Activated CD8-positive, alpha-beta T cell treated with anti-CD3 and anti-CD28 coated beads for 36 hours (primary cell): ENCODE results near the gene BRINP2. TPM values are rescaled to one million over a fixed set of nuclear protein-coding genes. Genes with fewer than 3 reads are reported as not detected.

Experiments used
- ATAC-seq: fragments of 200-7000 bp; cut with Tn5 transposase; one replicate; pipeline ENCODE4 v1.10.0; 2021; ENCODE audit warnings: mild to moderate bottlenecking, moderate library complexity
- CTCF ChIA-PET: fragments of 350-600 bp; sonication (Branson Sonifier 250); formaldehyde crosslinking; loops from one replicate; lab custom pipeline; 2021; ENCODE audit warnings: antibody characterized with exemption; lab: Charles Lee
- POLR2A ChIA-PET: fragments of 350-600 bp; sonication (Branson Sonifier 250); formaldehyde crosslinking; loops from one replicate; lab custom pipeline; 2021; ENCODE audit warnings: antibody characterized with exemption; lab: Charles Lee
- DNase-seq: peaks from one replicate; pipeline ENCODE4 v3.0.0-alpha.2; 2020
- H3K27ac Mint-ChIP-seq: one replicate; pipeline ENCODE4 v1.8.0; 2021; ENCODE audit warnings: mild to moderate bottlenecking, mixed read lengths
- H3K27me3 Mint-ChIP-seq: one replicate; pipeline ENCODE4 v1.8.0; 2021; ENCODE audit warnings: mixed read lengths
- H3K36me3 Mint-ChIP-seq: one replicate; pipeline ENCODE4 v1.8.0; 2021; ENCODE audit warnings: low read depth, mixed read lengths
- H3K4me1 Mint-ChIP-seq: one replicate; pipeline ENCODE4 v1.8.0; 2021; ENCODE audit warnings: low read depth, mixed read lengths
- H3K4me3 Mint-ChIP-seq: one replicate; pipeline ENCODE4 v1.8.0; 2021; ENCODE audit warnings: mild to moderate bottlenecking, moderate library complexity, mixed read lengths
- H3K9me3 Mint-ChIP-seq: one replicate; pipeline ENCODE4 v1.8.0; 2021; ENCODE audit warnings: mixed read lengths
- intact Hi-C: fragments of 100-400 bp; cut with micrococcal nuclease; formaldehyde crosslinking; loops from one replicate; pipeline ENCODE4 v1.10.0; 2022
- total RNA-seq, 2 experiments: library from RNA; stranded (reverse); gene quantifications; one replicate each; pipeline ENCODE4 v1.2.3, GENCODE V29; 2021
- TF ChIP-seq, protein P1 (sequence below): fragments of 200-600 bp; IDR thresholded peaks from one replicate; pipeline ENCODE4 v1.8.0; 2022; ENCODE audit warnings: antibody characterized with exemption, mild to moderate bottlenecking

BRINP2 gene
- total RNA-seq, 2 experiments from 2014 or later: not detected

DNA sequence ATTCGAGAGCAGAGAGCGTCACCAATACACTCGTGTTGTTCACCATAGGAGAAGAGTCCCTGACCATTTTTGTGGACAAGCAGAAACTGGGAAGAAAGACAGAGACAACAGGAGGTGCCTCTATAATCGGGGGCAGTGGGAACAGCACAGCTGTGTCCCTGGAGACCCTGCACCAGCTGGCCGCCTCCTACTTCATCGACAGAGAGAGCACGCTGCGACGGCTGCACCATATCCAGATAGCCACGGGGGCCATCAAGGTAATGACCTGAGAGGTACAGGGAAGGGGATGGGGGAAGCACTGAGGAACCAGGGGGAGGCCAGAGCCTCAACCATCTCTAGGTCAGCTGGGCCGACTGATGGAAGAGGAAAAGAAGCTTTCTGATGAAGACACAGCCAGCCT is 86.4 kb downstream of the BRINP2 start:
- no peaks in the 10 kb centered on the region for H3K36me3 Mint-ChIP-seq
- intact Hi-C loops: no loop called here

DNA sequence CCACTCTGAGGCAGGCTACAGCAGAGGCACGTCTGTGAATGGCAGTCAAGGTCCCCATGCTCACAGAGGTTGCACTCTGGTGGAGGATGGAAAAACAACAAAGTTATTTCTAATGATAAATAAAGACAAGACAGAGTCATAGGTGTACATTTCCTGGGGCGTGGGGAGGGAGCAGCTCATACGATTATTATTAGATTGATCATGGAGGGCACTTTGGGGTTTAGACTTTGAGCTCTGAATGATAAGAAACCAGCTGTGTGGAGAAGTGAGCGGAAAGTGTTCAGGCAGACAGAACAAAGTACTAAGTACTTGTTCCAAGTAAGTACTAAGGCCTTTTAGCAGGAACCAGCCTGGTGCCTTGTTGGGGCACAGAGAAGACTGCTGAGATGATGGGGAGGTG is 86.8 kb downstream of the BRINP2 start:
- ChIA-PET CTCF (no interaction called here), POLR2A (no interaction called here)
- Mint-ChIP-seq H3K4me1 (no peaks in the 10 kb centered on the region), H3K27me3 (no peaks in the 10 kb centered on the region), H3K36me3 (no peaks in the 10 kb centered on the region), H3K9me3 (no peaks in the 10 kb centered on the region), H3K27ac (no peak overlapping the region), H3K4me3 (no peak overlapping the region)
- ATAC-seq (no peak), DNase-seq (no peak)
- intact Hi-C loops: no loop called here
- TF ChIP-seq, protein P1, sequence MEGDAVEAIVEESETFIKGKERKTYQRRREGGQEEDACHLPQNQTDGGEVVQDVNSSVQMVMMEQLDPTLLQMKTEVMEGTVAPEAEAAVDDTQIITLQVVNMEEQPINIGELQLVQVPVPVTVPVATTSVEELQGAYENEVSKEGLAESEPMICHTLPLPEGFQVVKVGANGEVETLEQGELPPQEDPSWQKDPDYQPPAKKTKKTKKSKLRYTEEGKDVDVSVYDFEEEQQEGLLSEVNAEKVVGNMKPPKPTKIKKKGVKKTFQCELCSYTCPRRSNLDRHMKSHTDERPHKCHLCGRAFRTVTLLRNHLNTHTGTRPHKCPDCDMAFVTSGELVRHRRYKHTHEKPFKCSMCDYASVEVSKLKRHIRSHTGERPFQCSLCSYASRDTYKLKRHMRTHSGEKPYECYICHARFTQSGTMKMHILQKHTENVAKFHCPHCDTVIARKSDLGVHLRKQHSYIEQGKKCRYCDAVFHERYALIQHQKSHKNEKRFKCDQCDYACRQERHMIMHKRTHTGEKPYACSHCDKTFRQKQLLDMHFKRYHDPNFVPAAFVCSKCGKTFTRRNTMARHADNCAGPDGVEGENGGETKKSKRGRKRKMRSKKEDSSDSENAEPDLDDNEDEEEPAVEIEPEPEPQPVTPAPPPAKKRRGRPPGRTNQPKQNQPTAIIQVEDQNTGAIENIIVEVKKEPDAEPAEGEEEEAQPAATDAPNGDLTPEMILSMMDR: no peak

More for the DNA sequence above, 86.4 kb downstream of the BRINP2 start:
- CTCF ChIA-PET: interaction anchor here (0.7 kb wide), 1 partner anchor 19 kb away, joined by 3 read pairs; no protein-coding TSS in a partner anchor
- Mint-ChIP-seq H3K4me3 (no peak overlapping the region), H3K9me3 (no peaks in the 10 kb centered on the region), H3K27ac (no peak overlapping the region), H3K27me3 (no peaks in the 10 kb centered on the region), H3K4me1 (no peaks in the 10 kb centered on the region)
- no peak for DNase-seq
- POLR2A ChIA-PET: no interaction called here
- TF ChIP-seq, protein P1: no peak
- ATAC-seq: no peak

DNA sequence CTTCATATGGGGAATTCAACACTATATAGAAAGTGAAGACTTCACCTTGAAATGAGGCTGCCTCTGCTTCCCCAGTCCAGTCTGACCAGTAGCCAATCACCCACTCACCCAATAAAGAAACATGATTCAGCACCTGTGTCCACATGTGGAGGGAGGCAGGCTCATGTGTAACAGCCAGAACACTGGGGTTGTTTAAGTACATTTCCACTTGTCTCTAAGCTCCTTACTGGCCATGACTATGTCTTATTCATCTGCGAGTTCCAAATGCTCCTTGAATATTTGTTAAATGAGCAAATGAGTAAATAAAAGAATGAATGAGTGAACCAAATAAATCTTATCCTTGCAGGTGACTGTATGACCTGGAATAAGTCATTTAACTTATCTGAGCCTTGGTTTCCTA is 100.1 kb downstream of the BRINP2 start:
- intact Hi-C loops: no loop called here
- ATAC-seq (no peak), DNase-seq (no peak)
- Mint-ChIP-seq H3K9me3 (peaks cover 2% of the 10 kb centered on the region), H3K4me3 (no peak overlapping the region), H3K27me3 (no peaks in the 10 kb centered on the region), H3K36me3 (no peaks in the 10 kb centered on the region), H3K27ac (no peak overlapping the region), H3K4me1 (no peaks in the 10 kb centered on the region)
- TF ChIP-seq, protein P1: no peak
- ChIA-PET POLR2A (no interaction called here), CTCF (no interaction called here)

DNA sequence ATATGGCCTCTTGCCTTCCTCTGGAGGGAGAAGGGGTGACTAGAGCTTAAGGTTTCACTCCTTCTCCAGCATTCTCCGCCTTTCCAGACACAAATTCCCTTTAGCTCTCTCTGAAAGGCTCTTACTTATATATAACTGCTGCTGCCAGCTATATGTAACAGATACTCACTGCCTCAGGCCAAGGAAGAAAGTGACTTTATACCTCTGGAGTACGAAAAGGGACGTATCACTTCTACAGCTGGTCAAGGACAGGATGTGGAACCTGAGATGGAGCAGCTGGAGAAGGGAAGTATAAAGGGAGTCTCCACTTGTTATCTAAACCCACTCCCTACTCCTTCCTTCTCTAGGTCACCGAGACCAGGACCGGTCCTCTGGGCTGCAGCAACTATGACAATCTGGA is 102.4 kb downstream of the BRINP2 start:
- intact Hi-C loops: no loop called here
- H3K9me3 Mint-ChIP-seq: no peaks in the 10 kb centered on the region
- no peaks in the 10 kb centered on the region for H3K27me3 Mint-ChIP-seq
- ChIA-PET CTCF (no interaction called here), POLR2A (no interaction called here)
- TF ChIP-seq, protein P1: no peak
- DNase-seq (no peak), ATAC-seq (no peak)
- no peak overlapping the region for H3K4me3 Mint-ChIP-seq
- no peaks in the 10 kb centered on the region for H3K4me1 Mint-ChIP-seq
- no peaks in the 10 kb centered on the region for H3K36me3 Mint-ChIP-seq
- H3K27ac Mint-ChIP-seq: no peak overlapping the region

DNA sequence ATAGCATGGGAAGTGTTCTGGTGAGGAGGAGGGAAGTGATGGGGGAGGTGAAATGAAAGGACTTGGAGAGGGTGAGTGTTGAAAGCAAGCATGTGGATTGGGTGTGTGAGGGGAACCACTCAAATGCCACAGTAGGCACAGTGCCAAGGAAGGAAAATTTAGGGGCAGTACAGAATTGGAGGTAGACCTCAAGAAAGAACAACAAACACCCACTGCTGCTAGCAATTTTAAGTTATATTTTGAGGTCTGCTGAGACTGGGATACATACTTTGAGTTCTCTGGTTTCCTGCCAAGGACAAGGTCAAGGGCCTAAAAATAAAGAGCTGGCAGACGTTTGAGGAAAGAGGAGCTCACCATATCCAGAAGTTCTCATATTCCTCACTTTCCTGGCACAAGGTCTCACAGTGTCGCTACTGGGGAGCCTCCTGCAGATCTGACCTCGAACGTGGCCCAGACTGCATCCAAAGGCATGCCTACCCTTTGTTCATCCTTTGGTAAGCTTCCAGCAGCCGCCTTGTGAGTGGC is 104.0 kb downstream of the BRINP2 start:
- no peaks in the 10 kb centered on the region for H3K27me3 Mint-ChIP-seq
- ChIA-PET CTCF (no interaction called here), POLR2A (no interaction called here)
- intact Hi-C loops: no loop called here
- H3K9me3 Mint-ChIP-seq: no peaks in the 10 kb centered on the region
- TF ChIP-seq, protein P1: no peak
- ATAC-seq: no peak
- H3K27ac Mint-ChIP-seq: no peak overlapping the region
- no peaks in the 10 kb centered on the region for H3K36me3 Mint-ChIP-seq
- H3K4me1 Mint-ChIP-seq: no peaks in the 10 kb centered on the region
- no peak for DNase-seq
- H3K4me3 Mint-ChIP-seq: no peak overlapping the region
